ENCODE results near the gene HOXA6.

- no peak for TF ChIP-seq CTCF (IDR thresholded peaks at IDR 0.05; ENCODE audit: insufficient read depth, low read length)
- TF ChIP-seq GABPA (IDR thresholded peaks at IDR 0.05; ENCODE audit: low read depth), result no peak
Observed at GRCh38 chr7:27140126-27140857, 7.3 kb downstream of the HOXA6 start.
